Measurements from ENCODE around the gene GNB1.
"Not testable (repeated sequence)": the region's sequence is repeated elsewhere in the genome, so short reads cannot be mapped to it uniquely, and the experiment has no call there.

GRCh38 chr1:1883890-1884289 lies 7.0 kb downstream of the GNB1 start:
- not testable (repeated sequence) for TF ChIP-seq CTCF (IDR thresholded peaks at IDR 0.05); POLR2AphosphoS5 (IDR thresholded peaks at IDR 0.05; ENCODE audit: insufficient read depth in 1 of 2, low read depth in 1 of 2); POLR2A (IDR thresholded peaks at IDR 0.05)

Data from vagina (tissue), 2 donors.